HEK293 (cell line): ENCODE measurements around the gene VPS11.

Experiments used
- CTCF ChIA-PET: fragments of 350-600 bp; formaldehyde crosslinking; extraction: SDS; loops from one replicate; lab custom pipeline; 2021; ENCODE audit warnings: antibody characterized with exemption; lab: Yijun Ruan, JAX
- POLR2A ChIA-PET: fragments of 300-600 bp; formaldehyde crosslinking; extraction: SDS; loops from one replicate; lab custom pipeline; 2020; ENCODE audit warnings: antibody characterized with exemption, inconsistent platforms; lab: Yijun Ruan, JAX
- H3K27ac ChIP-seq: fragments of 200-500 bp; sonication (Bioruptor generic); 2 replicates; pipeline ENCODE4 v1.5.1; 2014; ENCODE audit warnings: low read depth, low read length, control low read depth, inconsistent platforms; ENCODE audit errors: extremely low read depth
- H3K36me3 ChIP-seq, 2 experiments: fragments of 200-500 bp in 1 of 2; sonication (Bioruptor generic) in 1 of 2; 1 replicate in 1 of 2; 2 replicates in 1 of 2; pipeline ENCODE4 v1.5.1; 2014 to 2017; ENCODE audit warnings: inconsistent platforms in 2 of 2, low read length in 2 of 2; ENCODE audit not compliant: control insufficient read depth in 2 of 2, insufficient read depth in 1 of 2
- H3K4me1 ChIP-seq: fragments of 200-500 bp; sonication (Bioruptor generic); 2 replicates; pipeline ENCODE4 v1.5.1; 2014; ENCODE audit warnings: mild to moderate bottlenecking, low read length, inconsistent platforms; ENCODE audit not compliant: control insufficient read depth, insufficient read depth
- H3K4me3 ChIP-seq: 2 replicates; pipeline ENCODE4 v1.5.1; 2011; ENCODE audit warnings: low read depth, mild to moderate bottlenecking, control low read depth, low read length, moderate library complexity
- H3K9me3 ChIP-seq: fragments of 200-500 bp; sonication (Bioruptor generic); 2 replicates; pipeline ENCODE4 v1.5.1; 2014; ENCODE audit warnings: low read depth, low read length, inconsistent platforms; ENCODE audit not compliant: control insufficient read depth, insufficient read depth
- GLIS1 ChIP-seq: fragments of 450-650 bp; formaldehyde crosslinking; IDR thresholded peaks from 2 replicates; pipeline ENCODE4 v1.5.1; 2016; ENCODE audit warnings: missing biosample characterization, missing genetic modification characterization
- SCRT2 ChIP-seq: fragments of 450-650 bp; formaldehyde crosslinking; IDR thresholded peaks from 2 replicates; pipeline ENCODE4 v1.5.1; 2016; ENCODE audit warnings: missing biosample characterization, missing genetic modification characterization
- SP2 ChIP-seq: fragments of 450-650 bp; formaldehyde crosslinking; IDR thresholded peaks from 2 replicates; pipeline ENCODE4 v1.5.1; 2016; ENCODE audit warnings: missing biosample characterization, missing genetic modification characterization
- SP3 ChIP-seq: fragments of 450-650 bp; formaldehyde crosslinking; IDR thresholded peaks from 2 replicates; pipeline ENCODE4 v1.5.1; 2016; ENCODE audit warnings: missing biosample characterization, missing genetic modification characterization
- ZBTB20 ChIP-seq: fragments of 450-650 bp; formaldehyde crosslinking; IDR thresholded peaks from 2 replicates; pipeline ENCODE4 v1.5.1; 2016; ENCODE audit warnings: missing biosample characterization, missing genetic modification characterization
- ZIC2 ChIP-seq: fragments of 450-650 bp; formaldehyde crosslinking; IDR thresholded peaks from 2 replicates; pipeline ENCODE4 v1.5.1; 2016; ENCODE audit warnings: missing biosample characterization, missing genetic modification characterization
- ZNF140 ChIP-seq: fragments of 450-650 bp; formaldehyde crosslinking; IDR thresholded peaks from 2 replicates; pipeline ENCODE4 v1.5.1; 2016; ENCODE audit warnings: missing biosample characterization, missing genetic modification characterization
- ZNF155 ChIP-seq: fragments of 450-650 bp; formaldehyde crosslinking; IDR thresholded peaks from 2 replicates; pipeline ENCODE4 v1.5.1; 2016; ENCODE audit warnings: missing biosample characterization, missing genetic modification characterization
- ZNF274 ChIP-seq, 2 experiments: fragments of 200-500 bp in 1 of 2; fragments of 450-650 bp in 1 of 2; sonication (Bioruptor generic) in 1 of 2; formaldehyde crosslinking in 1 of 2; IDR thresholded peaks; 2 replicates each; pipeline versions ENCODE4 v1.5.1 to v1.6.1; 2014 to 2016; ENCODE audit warnings: borderline replicate concordance in 1 of 2, inconsistent platforms in 1 of 2, low read length in 1 of 2, missing biosample characterization in 1 of 2, missing genetic modification characterization in 1 of 2
- ZNF335 ChIP-seq: fragments of 450-650 bp; formaldehyde crosslinking; conservative IDR thresholded peaks from 2 replicates; pipeline ENCODE4 v1.5.1; 2016; ENCODE audit warnings: missing biosample characterization, missing genetic modification characterization
- ZNF394 ChIP-seq: fragments of 450-650 bp; formaldehyde crosslinking; IDR thresholded peaks from 2 replicates; pipeline ENCODE4 v1.5.1; 2016; ENCODE audit warnings: missing biosample characterization, missing genetic modification characterization, mild to moderate bottlenecking, moderate library complexity, borderline replicate concordance
- ZNF530 ChIP-seq: fragments of 450-650 bp; formaldehyde crosslinking; IDR thresholded peaks from 2 replicates; pipeline ENCODE4 v1.5.1; 2016; ENCODE audit warnings: low read depth, missing biosample characterization, missing genetic modification characterization
- ZNF670 ChIP-seq: fragments of 450-650 bp; formaldehyde crosslinking; IDR thresholded peaks from 2 replicates; pipeline ENCODE4 v1.5.1; 2016; ENCODE audit warnings: missing biosample characterization, missing genetic modification characterization, low read depth
- ZSCAN23 ChIP-seq: fragments of 450-650 bp; formaldehyde crosslinking; IDR thresholded peaks from 2 replicates; pipeline ENCODE4 v1.5.1; 2016; ENCODE audit warnings: missing biosample characterization, missing genetic modification characterization
- TF ChIP-seq, protein P1 (sequence below): fragments of 450-650 bp; formaldehyde crosslinking; IDR thresholded peaks from 2 replicates; pipeline ENCODE4 v1.5.1; 2016; ENCODE audit warnings: missing biosample characterization, missing genetic modification characterization, borderline replicate concordance
- TF ChIP-seq, protein P2 (sequence below): fragments of 450-650 bp; formaldehyde crosslinking; IDR thresholded peaks from 2 replicates; pipeline ENCODE4 v1.5.1; 2016; ENCODE audit warnings: missing biosample characterization, missing genetic modification characterization
- TF ChIP-seq, protein P3 (sequence below): fragments of 450-650 bp; formaldehyde crosslinking; conservative IDR thresholded peaks from 2 replicates; pipeline ENCODE4 v1.5.1; 2016; ENCODE audit warnings: low read depth, missing biosample characterization, missing genetic modification characterization
- TF ChIP-seq, protein P4 (sequence below): fragments of 450-650 bp; formaldehyde crosslinking; IDR thresholded peaks from 2 replicates; pipeline ENCODE4 v1.5.1; 2016; ENCODE audit warnings: missing biosample characterization, missing genetic modification characterization

The VPS11 gene

DNA sequence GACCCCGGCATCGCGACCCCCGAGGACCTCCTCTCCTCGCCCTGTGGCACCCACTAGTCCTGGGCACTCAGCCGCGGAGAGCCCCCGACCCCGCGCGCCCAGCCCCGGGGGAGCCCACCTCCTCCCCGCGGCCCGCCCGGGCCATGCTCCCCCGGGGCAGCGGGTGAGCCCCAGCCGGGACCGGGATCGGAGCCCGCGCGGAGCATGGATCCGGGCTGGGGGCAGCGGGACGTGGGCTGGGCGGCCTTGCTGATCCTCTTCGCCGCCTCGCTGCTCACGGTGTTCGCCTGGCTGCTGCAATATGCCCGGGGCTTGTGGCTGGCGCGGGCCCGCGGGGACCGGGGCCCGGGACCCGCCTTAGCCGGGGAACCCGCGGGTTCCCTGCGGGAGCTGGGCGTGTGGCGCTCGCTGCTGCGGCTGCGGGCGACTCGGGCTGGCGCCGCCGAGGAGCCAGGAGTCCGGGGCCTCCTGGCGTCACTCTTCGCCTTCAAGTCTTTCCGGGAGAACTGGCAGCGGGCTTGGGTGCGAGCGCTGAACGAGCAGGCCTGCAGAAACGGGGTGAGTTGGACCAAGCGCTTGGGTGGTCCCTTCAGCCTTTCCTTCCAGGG, 40.0 kb downstream of the VPS11 start (continued):
- TF ChIP-seq ZNF274 (IDR thresholded peaks at IDR 0.05; ENCODE audit: low read length) (no peak), ZNF274 (tag by site-specific recombination; IDR thresholded peaks at IDR 0.05; ENCODE audit: borderline replicate concordance) (no peak), ZNF670 (tag by site-specific recombination) (no peak), ZSCAN23 (tag by site-specific recombination) (no peak), ZBTB20 (tag by site-specific recombination) (peak; percentile 50; the same call in 1 of the 2 replicates), ZNF155 (tag by site-specific recombination) (no peak), ZNF140 (tag by site-specific recombination) (no peak)
- TF ChIP-seq, protein P1, sequence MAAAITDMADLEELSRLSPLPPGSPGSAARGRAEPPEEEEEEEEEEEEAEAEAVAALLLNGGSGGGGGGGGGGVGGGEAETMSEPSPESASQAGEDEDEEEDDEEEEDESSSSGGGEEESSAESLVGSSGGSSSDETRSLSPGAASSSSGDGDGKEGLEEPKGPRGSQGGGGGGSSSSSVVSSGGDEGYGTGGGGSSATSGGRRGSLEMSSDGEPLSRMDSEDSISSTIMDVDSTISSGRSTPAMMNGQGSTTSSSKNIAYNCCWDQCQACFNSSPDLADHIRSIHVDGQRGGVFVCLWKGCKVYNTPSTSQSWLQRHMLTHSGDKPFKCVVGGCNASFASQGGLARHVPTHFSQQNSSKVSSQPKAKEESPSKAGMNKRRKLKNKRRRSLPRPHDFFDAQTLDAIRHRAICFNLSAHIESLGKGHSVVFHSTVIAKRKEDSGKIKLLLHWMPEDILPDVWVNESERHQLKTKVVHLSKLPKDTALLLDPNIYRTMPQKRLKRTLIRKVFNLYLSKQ (tag by site-specific recombination) = no peak
- TF ChIP-seq, protein P2, sequence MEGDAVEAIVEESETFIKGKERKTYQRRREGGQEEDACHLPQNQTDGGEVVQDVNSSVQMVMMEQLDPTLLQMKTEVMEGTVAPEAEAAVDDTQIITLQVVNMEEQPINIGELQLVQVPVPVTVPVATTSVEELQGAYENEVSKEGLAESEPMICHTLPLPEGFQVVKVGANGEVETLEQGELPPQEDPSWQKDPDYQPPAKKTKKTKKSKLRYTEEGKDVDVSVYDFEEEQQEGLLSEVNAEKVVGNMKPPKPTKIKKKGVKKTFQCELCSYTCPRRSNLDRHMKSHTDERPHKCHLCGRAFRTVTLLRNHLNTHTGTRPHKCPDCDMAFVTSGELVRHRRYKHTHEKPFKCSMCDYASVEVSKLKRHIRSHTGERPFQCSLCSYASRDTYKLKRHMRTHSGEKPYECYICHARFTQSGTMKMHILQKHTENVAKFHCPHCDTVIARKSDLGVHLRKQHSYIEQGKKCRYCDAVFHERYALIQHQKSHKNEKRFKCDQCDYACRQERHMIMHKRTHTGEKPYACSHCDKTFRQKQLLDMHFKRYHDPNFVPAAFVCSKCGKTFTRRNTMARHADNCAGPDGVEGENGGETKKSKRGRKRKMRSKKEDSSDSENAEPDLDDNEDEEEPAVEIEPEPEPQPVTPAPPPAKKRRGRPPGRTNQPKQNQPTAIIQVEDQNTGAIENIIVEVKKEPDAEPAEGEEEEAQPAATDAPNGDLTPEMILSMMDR (tag by site-specific recombination) = no peak
- TF ChIP-seq, all 188 proteins: peak for 4

DNA sequence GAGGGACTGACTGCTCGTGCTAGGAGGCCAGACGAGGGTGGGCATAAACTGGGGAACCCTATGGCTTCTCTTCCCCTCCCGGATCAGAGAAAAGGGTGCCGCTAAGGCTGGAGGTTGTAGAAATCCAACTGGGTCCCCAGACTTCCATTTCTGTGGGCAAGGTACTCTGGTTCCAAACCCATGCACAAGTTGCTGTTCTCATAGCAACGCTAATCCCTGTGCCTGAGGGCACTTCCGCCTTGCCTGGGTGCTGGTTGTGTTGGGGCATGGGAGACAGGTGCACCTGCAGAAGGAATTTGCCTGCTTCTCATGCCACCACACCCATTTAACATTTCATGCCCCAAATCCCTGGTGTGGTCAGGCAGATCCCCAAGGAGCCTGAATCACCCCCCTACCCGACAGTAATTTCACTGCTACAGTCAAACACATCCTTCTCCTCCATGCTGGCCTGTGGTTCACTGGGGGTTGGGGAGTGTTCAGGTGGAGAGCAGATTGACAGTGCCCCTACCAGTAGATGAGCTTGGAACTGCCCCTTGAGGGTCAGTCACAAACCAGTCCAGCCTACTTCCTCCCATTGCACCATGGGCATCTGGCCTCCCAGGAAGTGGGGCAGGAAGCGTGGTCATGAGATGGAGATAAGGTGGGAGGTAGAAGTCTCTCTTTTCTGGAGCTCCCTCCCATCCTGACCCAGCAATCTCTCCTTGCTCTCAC, 40.7 kb downstream of the VPS11 start:
- CTCF ChIA-PET = interaction anchor here (0.9 to 1.3 kb wide), 4 partner anchors 9 to 230 kb away, joined by 3 to 4 read pairs (median 3); no protein-coding TSS in a partner anchor

More for the DNA sequence above, 40.7 kb downstream of the VPS11 start:
- peaks cover 0 to 39% of the 10 kb centered on the region in 2 experiments; a peak in 1 of 3 replicates for H3K36me3 ChIP-seq
- TF ChIP-seq SP3 (tag by site-specific recombination) (peak; percentile 54; the same call in 1 of the 2 replicates), ZNF394 (tag by site-specific recombination) (peak; percentile 53; the same call in 1 of the 2 replicates), ZNF274 (IDR thresholded peaks at IDR 0.05; ENCODE audit: low read length) (no peak), ZNF274 (tag by site-specific recombination; IDR thresholded peaks at IDR 0.05; ENCODE audit: borderline replicate concordance) (no peak), SCRT2 (tag by site-specific recombination) (0 out of 2 replicates have a peak, but pooled peaks have one; percentile 16), GLIS1 (tag by site-specific recombination) (peak; percentile 33; the same call in 1 of the 2 replicates), ZNF530 (tag by site-specific recombination) (no peak), SP2 (tag by site-specific recombination) (peak; percentile 65), ZIC2 (no peak), ZNF335 (peak; percentile 51)
- TF ChIP-seq, protein P3, sequence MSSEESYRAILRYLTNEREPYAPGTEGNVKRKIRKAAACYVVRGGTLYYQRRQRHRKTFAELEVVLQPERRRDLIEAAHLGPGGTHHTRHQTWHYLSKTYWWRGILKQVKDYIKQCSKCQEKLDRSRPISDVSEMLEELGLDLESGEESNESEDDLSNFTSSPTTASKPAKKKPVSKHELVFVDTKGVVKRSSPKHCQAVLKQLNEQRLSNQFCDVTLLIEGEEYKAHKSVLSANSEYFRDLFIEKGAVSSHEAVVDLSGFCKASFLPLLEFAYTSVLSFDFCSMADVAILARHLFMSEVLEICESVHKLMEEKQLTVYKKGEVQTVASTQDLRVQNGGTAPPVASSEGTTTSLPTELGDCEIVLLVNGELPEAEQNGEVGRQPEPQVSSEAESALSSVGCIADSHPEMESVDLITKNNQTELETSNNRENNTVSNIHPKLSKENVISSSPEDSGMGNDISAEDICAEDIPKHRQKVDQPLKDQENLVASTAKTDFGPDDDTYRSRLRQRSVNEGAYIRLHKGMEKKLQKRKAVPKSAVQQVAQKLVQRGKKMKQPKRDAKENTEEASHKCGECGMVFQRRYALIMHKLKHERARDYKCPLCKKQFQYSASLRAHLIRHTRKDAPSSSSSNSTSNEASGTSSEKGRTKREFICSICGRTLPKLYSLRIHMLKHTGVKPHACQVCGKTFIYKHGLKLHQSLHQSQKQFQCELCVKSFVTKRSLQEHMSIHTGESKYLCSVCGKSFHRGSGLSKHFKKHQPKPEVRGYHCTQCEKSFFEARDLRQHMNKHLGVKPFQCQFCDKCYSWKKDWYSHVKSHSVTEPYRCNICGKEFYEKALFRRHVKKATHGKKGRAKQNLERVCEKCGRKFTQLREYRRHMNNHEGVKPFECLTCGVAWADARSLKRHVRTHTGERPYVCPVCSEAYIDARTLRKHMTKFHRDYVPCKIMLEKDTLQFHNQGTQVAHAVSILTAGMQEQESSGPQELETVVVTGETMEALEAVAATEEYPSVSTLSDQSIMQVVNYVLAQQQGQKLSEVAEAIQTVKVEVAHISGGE (tag by site-specific recombination) = peak; percentile 35
- TF ChIP-seq, protein P4, sequence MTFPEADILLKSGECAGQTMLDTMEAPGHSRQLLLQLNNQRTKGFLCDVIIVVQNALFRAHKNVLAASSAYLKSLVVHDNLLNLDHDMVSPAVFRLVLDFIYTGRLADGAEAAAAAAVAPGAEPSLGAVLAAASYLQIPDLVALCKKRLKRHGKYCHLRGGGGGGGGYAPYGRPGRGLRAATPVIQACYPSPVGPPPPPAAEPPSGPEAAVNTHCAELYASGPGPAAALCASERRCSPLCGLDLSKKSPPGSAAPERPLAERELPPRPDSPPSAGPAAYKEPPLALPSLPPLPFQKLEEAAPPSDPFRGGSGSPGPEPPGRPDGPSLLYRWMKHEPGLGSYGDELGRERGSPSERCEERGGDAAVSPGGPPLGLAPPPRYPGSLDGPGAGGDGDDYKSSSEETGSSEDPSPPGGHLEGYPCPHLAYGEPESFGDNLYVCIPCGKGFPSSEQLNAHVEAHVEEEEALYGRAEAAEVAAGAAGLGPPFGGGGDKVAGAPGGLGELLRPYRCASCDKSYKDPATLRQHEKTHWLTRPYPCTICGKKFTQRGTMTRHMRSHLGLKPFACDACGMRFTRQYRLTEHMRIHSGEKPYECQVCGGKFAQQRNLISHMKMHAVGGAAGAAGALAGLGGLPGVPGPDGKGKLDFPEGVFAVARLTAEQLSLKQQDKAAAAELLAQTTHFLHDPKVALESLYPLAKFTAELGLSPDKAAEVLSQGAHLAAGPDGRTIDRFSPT (tag by site-specific recombination) = peak; percentile 52; the same call in 1 of the 2 replicates
- H3K27ac ChIP-seq = peak overlapping the region; percentile 53; the same call in 1 of the 2 replicates
- no peaks in the 10 kb centered on the region for H3K9me3 ChIP-seq
- POLR2A ChIA-PET = interaction anchor here (1.1 to 5.5 kb wide), 5 partner anchors 13 to 209 kb away, joined by 4 to 51 read pairs (median 7); partner anchors contain the start of genes HINFP and MCAM
- H3K4me1 ChIP-seq = no peaks in the 10 kb centered on the region
- peak overlapping the region; percentile 79 for H3K4me3 ChIP-seq
